ENCODE data around the gene SLC6A16.
"Not testable (repeated sequence)": the region's sequence is repeated elsewhere in the genome, so short reads cannot be mapped to it uniquely, and the experiment has no call there.

The SLC6A16 gene

GRCh38 chr19:49271080-49271753, 53.8 kb downstream of the SLC6A16 start:
- no peak for DNase-seq (ENCODE audit: low read depth)

- DNase-seq (ENCODE audit: low read depth), result not testable (repeated sequence)
These were observed 58.6 kb downstream of the SLC6A16 start for GRCh38 chr19:49266409-49266808.

GRCh38 chr19:49264258-49264657, 60.7 kb downstream of the SLC6A16 start:
- no peak for DNase-seq (ENCODE audit: low read depth)

GRCh38 chr19:49261602-49262001, 63.4 kb downstream of the SLC6A16 start:
- no peak for DNase-seq (ENCODE audit: low read depth)

- DNase-seq (ENCODE audit: low read depth), result no peak
These were observed 68.3 kb downstream of the SLC6A16 start for GRCh38 chr19:49256691-49257090.

- DNase-seq (ENCODE audit: low read depth), result no peak
These were observed 69.3 kb downstream of the SLC6A16 start for GRCh38 chr19:49255674-49256073.

GRCh38 chr19:49249933-49250332, 75.1 kb downstream of the SLC6A16 start:
- no peak for DNase-seq (ENCODE audit: low read depth)

GRCh38 chr19:49247676-49248075, 77.3 kb downstream of the SLC6A16 start:
- no peak for DNase-seq (ENCODE audit: low read depth)

GRCh38 chr19:49244256-49244655, 80.7 kb downstream of the SLC6A16 start:
- DNase-seq (ENCODE audit: low read depth), result no peak

- no peak for DNase-seq (ENCODE audit: low read depth)
These were observed 81.3 kb downstream of the SLC6A16 start for GRCh38 chr19:49243726-49244125.

GRCh38 chr19:49243129-49243528, 81.9 kb downstream of the SLC6A16 start:
- DNase-seq (ENCODE audit: low read depth), result no peak

- no peak for DNase-seq (ENCODE audit: low read depth)
These were observed 83.2 kb downstream of the SLC6A16 start for GRCh38 chr19:49241769-49242168.

All from T-helper 22 cell (primary cell).